Stomach (tissue), 4 donors: ENCODE measurements around the gene TMEM207.

Experiments
- POLR2A ChIP-seq, 4 donors: fragments of 450-650 bp; IDR thresholded peaks; one replicate each; pipeline ENCODE4 v1.6.1; 2016; ENCODE audit warnings: antibody characterized with exemption in 4 of 4, control low read depth in 2 of 4, mild to moderate bottlenecking in 1 of 4, moderate library complexity in 1 of 4
- POLR2AphosphoS5 ChIP-seq, 3 donors: sonication (generic); formaldehyde crosslinking; IDR thresholded peaks; one replicate each; pipeline ENCODE4 v1.6.1; 2016; ENCODE audit warnings: antibody characterized with exemption in 3 of 3

- TF ChIP-seq POLR2AphosphoS5 (IDR thresholded peaks at IDR 0.05), result no peak
- TF ChIP-seq POLR2A (IDR thresholded peaks at IDR 0.05), result no peak
Observed at GRCh38 chr3:190388703-190389102, 61.0 kb downstream of the TMEM207 start.
